GM19395 (cell line): ENCODE measurements around the gene ARHGAP24.
"Not testable (repeated sequence)": the region's sequence is repeated elsewhere in the genome, so short reads cannot be mapped to it uniquely, and the experiment has no call there.

Experiments used
- ATAC-seq: cut with Tn5 transposase; IDR thresholded peaks from one replicate; pipeline ENCODE4 v1.9.1; 2021; ENCODE audit warnings: mild to moderate bottlenecking, moderate library complexity; ENCODE audit not compliant: unreplicated experiment

ARHGAP24 gene

DNA sequence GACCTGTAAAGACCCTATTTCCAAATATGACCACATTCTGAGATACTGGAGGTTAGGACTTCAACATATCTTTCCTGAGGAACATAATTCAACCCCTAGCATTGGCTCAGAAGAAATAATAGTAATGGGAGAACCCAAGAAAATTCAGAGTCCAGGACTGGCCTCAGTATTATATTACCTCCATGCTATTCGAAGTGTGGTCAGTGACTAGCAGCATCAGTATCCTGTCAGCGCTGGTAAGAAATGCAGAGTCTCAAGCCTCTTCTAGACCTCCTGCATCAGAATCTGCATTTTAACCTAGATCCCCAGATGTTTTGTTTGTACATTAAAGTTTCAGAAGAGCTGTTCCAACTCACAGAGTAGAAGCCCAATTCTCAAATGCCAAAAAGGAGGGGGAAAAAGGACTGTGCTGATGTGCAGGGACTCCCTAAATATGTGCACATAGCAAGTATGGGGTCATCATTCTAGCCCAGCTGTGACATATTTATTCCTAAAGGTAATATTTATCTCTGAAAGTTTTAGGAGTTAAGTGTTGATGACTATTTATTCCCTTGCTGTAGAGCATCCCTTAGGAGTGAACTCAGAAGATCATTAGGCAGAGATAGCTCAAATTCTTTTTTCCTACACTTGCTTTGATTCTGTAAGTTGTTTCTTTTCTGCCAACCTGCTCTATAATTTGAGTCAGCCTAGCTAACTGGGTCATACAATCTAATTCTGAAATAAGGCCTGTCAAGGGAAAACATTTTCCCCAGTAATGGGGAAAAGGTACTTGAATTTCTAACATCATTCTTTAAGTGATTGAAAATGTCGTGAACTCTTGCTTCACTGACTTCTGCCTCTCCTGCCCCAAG lies 361.9 kb downstream of the ARHGAP24 start:
- no peak for ATAC-seq

DNA sequence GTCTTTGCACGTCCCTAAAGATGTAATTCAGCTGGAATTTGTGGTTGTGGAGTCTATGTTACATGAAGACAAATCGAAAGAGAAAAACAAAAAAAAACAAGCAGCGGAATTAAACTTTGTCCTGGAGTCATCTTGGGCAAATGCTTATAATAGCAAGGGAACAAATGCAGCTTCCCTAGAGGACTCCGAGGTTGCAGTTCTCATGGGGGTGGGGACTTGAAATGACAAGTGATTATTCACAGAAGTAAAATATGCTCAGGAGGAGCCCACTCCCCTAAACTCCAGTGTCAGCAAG lies 362.4 kb downstream of the ARHGAP24 start:
- ATAC-seq, result no peak

DNA sequence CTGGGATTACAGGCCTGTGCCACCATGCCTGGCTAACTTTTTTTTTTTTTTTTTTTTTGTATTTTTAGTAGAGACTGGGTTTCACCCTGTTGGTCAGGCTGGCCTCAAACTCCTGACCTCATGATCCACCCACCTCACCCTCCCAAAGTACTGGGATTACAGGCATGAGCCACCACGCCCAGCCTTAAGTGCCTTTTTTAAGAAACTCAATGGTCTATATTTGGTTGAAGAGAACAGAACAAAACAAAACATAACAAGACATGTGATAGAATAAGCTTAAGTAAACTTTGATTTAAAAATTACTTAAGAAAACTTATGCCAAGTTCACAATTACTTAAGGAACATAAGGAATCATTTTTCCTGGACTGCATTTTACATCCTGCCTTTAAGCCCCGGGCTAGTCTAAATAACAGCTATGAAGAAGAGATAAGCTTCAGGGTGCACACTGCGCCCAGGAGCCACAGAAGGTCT lies 365.1 kb downstream of the ARHGAP24 start:
- not testable (repeated sequence) for ATAC-seq

DNA sequence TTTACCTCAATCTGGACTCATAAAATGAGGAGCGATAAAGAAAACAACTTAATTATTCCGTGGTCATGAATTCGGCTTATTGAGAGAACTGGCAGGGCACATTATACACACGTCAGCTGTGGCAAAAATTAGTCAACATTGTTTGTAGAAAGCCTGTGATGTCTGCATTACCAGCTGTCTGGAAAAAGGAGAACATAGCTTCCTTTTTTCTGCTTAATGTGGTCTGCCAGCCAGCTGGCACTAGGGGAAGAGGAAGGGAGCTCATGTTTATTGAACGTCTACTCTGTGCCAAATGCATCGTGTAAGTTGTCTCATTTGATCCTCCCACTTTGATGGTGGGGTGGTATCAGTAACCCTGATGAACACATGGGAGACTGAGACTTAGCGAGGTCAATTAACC lies 367.6 kb downstream of the ARHGAP24 start:
- ATAC-seq, result no peak

DNA sequence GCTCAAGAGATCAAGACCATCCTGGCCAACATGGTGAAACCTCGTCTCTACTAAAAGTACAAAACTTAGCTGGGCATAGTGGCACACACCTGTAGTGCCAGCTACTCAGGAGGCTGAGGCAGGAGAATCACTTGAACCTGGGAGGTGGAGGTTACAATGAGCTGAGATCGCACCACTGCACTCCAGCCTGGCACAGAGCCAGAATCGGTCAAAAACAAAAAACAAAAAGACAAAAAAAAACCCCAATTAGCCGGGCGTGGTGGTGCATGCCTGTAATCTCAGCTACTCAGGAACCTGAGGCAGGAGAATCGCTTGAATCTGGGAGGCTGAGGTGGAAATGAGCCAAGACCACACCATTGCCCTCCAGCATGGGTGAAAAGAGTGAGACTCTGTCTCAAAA lies 378.8 kb downstream of the ARHGAP24 start:
- ATAC-seq, result not testable (repeated sequence)

DNA sequence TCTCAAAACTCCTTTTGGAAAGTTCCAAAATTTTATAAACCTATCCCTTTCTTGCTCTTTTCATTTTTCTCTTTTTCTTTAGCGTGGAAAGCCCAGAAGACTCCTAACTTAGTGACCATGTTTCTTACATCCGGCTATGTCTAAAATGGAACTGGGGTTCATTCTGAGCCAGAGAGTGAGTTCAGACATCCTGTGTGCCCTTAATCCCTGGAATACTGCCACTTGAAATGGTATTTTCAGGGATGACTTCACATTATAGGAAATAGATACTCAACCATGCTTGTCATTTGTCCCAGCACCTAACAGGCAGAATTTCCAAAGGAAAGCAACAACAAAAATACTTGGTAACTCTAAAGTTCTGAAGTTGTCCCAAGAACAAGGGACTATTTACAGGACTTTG lies 379.6 kb downstream of the ARHGAP24 start:
- ATAC-seq, result no peak

DNA sequence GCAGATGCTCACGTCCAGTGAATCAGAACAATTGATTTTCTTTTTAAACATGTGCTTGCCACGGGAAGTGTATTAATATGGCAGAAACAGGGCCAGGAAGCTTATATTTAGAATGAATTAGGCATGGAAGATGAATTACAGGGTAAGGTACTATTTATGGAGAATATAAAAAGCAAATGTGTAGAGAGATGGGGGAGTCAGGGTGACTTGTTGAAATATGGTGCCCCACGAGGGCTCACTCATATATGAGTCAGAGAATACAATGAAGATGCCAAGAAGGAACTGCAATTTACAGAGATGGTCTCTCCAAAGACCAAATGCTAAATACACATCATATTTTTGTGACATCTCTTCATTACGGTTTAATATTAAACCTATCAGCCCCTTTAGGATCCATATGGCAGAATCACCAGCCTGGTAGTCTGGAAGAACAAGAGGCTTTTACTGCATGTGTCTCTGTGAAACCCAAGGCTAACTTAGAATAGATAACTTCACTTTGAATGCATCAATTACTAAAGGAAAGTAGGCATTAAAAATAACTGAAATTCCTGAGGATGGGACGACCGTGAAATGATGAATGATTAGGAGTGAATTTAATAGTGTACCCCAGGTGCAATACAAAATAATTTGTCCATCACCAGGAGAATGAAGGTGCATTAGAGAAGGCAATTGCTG lies 385.3 kb downstream of the ARHGAP24 start:
- no peak for ATAC-seq

DNA sequence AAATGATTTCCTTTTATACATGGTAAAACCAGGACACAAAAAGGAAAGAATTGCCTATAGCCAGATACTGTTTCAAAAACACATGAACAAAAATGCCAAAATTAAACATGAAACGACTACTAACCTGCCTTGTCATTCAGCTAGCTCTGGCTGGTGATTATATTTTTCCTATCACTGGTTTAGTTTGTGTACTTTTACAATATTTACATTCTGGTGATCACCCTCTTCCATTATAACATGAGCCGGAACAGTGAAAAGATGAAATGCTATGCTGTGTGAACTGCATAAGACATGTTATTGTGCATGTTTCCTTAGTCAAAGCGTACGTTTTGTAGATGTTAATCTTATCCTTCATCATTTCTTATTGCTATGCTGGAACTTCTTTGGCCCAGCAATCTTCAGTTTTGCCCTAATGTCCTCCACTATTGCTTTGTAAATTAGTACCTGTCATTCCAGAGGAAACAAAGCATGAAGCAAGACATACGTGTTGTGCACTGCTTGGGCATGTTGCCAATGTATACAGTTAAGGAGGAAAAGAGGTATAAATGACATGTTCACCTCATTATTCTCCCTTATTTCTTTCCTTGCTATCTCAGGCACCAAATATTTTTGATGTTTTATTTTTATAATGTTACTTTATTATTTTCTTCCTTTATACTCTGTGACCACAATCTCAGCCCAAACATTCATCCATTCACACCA lies 386.3 kb downstream of the ARHGAP24 start:
- ATAC-seq, result no peak

DNA sequence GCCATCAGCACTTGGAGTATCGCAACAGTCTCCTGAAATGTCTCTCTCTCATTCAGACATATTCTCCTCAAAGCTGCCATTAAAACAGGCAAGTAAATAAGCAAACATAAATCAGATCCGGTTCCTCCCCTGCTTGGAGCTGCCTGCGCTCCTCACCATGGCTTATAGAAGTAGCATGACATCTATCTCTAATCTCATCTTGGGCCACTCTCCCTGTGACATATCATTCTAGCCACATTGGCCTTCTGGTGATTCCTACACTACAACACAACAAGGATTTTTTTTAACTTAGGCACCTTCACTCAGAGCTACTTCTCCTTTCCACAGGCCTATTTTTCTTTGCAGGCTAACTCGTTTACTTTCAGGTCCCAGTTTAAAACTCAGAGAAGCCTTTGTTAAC lies 387.9 kb downstream of the ARHGAP24 start:
- no peak for ATAC-seq

DNA sequence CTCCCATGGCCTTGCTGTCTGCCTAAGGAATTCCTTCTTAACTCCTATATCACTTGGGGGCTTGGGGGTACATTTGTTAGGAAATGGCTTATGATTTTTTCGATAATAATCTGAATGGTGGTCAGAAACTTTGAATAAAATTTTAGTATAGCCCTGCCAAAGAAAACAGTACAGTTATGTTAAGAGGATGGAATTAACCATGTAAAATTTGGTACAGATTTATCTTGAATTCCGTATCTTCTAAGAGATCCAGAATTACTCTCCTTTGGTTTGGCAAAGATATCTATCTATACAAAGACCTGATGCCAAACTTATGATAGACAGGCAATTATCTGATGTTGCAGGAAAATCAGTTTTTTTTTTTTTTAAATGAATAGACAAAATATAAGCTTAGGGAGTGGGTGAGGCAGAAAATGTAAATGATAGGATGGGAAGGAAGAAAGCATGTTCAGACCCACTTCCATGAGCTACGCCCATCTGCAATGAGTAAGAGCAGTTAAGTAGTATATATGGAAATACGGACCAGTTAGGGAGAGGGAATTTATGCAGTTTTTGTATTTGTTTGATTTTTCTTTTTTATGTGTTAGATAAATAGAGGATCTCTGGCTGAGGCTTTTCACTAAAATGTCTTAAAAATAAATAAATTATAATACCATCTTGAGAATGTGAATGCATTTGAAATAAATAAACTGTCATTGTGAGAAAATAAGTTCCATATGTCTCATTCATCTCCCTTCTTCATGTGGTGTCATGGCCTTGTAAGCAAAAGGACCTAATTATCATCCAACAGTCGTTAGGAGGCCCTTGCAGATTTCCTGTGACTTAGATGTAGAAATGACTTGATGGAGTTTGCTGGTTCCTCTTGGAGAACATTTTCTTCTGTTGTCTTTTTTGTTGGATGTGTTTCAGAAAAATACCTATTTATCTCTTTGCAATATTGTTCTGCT lies 389.6 kb downstream of the ARHGAP24 start:
- ATAC-seq, result no peak

DNA sequence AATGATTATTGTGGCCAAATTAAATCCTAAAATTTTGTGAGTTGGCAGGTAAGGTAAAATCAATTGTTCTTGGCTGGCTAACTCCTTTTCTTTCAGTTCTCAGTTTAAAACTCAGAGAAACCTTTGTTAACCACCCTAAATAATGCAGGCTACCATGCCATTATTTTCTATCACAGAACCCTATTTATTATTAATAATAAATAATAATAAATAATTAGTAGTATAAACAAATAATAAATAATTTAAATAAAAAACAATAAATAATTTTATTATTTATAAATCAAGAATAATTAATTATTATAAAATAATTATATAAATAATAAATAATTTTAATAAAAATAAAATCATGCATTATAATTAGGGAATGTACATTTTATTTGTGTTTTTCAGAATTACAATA lies 390.3 kb downstream of the ARHGAP24 start:
- no peak for ATAC-seq

DNA sequence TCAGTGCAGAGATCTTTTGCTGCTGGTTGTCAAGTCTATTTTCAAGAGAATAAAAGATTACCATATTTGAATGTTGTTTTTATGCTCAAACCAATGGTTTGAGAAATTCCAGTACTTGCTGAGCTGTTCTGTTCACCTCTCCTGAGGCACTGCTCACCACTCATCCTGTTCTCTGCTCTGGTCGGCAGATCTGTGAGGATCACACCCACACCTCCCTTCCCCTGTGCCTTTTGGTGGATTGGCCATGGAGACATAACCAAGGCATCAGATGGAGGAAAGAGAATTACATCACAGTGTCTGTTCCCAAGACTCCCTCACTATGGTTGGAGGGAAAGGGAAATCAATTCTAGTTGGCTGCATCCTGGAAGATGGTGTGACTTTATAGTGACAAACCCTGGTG lies 391.6 kb downstream of the ARHGAP24 start:
- ATAC-seq, result no peak

DNA sequence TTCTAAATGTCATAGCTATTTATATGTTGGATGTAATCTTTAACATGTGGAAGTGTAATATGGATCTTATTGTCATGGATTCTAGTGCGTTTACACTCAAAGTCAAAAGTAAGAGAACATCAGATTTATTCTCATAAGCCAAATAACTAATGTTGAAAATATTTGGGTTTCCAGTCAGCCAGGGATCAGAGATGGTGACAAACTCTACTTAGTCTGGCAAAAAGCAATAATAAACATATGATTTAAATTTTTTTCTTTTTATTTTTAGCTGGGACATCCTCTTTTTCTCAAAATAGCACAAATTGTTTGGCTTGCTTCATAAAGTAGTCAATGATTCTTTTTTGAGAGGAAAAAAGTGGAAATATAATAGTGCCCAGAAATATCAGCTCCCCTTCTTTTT lies 392.3 kb downstream of the ARHGAP24 start:
- no peak for ATAC-seq

DNA sequence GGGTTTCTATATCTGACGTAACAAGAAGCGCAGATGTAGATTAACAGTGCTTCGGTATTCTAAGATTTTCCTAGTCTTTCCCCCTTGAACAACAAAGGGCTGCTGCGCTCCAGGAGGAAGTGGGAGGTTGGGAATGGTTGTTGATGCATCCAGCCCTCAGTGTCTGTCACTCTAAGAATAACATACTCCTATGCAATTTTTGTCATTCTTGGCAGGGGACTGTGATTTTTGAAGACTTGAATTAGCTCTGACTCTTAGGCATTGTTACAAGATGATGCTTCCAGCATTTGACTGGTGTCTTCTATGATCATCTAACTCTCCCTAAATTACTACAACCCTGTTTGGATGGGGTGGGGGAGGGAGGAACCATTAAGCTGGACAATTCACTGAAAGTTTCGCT lies 394.2 kb downstream of the ARHGAP24 start:
- ATAC-seq, result no peak

DNA sequence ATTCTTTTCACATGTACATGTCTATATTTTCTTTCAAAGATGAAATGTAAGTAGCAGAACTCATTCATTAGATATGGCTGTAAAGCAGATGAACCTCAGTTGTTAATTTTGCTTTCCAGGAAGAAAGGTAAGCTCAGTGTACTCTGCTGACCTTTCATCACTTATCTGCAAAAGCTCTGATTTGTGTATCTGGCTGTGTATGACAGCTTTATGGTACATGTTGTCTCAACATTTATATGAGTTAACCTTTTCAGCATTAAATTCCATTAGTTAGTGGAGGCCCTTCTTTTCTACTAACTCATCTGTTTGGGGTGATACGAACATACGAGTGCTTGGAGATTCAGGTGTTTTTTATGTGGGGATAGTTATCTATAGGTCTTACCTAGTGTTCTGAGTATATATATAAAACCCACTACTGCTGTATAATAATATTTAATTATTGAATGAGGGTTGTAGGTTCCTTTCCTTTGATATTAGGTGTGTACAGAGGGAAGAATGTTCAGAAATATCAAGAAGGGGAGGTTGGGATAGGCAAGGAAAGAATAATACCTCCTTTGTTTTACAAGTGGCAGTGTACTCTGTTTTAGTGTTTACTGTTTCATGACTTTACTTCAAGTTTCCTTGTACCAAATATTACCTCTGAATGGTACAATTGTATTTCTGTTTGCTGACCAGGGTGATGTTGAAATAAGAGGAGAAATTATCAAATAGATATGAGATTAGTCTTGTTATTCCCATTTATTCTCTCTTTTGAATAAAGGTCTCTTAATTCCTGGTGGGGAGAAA lies 395.5 kb downstream of the ARHGAP24 start:
- no peak for ATAC-seq

DNA sequence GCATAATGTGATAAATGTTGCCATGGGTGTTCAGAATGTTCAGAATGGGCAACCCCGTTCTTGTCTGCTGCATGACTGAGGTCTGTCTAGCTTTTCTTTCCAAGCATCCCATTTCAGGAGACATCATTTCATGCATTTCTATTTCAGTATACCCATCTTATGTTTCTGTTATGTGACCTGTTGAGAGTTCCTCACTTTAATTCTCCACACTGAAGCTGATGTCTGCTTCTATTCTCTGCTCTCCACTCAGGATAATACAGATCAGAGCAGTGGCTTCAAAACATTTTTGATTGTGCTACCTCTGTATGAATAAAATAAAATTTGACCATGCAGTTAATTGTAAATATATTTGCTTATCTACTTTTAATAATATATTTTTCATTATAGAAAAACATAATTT lies 398.6 kb downstream of the ARHGAP24 start:
- ATAC-seq, result no peak

DNA sequence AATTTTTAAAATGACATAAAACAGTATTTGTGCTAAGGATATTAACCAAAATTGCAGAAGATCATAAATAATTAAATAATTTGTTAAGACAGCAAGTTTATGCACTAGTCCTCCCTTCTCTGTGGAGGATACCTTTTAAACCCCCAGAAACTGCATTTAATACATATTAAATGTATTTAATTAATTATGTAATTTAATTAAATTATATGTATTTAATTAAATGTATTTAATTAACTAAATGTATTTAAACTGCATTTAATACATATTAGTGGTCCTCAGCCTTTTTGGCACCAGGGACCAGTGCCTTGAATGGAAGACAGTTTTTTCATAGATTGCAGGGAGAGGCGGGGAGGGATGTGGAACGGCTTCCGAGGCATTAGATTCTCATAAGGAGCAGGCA lies 404.6 kb downstream of the ARHGAP24 start:
- no peak for ATAC-seq

DNA sequence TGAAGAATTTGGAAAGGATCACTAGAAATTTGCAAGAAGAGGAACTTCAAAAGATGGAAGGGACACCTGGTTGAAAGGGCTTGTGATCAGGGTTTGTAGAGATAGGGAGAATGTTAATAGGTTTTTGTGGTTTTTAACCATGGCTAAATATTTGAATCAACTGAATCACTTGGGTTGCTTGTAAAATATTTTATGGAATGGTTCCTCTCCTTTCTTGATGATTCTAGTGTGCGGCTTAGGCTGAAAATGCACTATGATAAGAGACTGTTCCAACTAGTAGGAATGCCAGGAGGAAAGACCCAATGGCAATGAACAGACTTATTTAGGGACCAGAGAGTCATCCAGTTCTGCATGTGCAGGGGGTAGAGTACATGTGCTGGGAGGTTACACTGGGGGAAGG lies 408.2 kb downstream of the ARHGAP24 start:
- no peak for ATAC-seq

DNA sequence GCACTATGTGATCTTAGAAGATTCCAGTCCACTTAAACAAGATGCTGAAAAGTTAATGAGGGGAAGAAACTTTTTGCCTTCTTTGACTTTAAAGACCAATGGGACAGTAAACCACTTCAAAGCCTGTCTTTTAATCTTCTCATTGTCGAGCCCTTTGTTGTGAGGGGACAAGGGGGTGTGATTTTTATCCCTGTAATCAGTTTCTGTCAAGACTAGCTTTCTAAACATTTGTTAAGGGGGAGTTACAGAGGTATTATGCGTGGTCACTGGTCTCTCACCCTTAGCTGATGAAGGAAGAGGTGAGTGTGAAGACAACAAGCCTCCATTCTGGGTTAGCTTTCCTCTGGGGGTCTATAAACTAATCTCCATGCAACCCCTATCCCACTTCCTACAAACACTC lies 409.3 kb downstream of the ARHGAP24 start:
- ATAC-seq, result no peak

DNA sequence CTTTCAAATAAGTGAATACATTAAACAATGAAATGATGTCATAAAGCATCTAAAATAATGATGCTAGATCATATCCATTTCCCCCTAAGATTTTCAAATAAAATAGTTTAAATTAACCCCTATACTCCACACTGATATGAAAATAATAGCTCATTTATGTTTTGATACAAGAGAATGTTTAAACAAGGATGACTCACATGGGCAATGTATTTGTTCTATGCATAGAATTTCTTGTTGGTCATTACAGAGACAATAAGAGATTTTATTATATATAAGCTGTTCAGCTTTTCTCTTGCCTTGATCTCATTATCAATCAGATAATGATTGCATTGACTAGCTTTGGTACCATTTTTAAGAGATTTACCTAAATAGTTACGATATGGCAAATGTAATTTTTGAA lies 411.7 kb downstream of the ARHGAP24 start:
- no peak for ATAC-seq
